ENCODE data around the gene CFAP157.

GRCh38 chr9:127703289-127703946, 3.4 kb upstream of the CFAP157 start:
- TF ChIP-seq, protein P1, sequence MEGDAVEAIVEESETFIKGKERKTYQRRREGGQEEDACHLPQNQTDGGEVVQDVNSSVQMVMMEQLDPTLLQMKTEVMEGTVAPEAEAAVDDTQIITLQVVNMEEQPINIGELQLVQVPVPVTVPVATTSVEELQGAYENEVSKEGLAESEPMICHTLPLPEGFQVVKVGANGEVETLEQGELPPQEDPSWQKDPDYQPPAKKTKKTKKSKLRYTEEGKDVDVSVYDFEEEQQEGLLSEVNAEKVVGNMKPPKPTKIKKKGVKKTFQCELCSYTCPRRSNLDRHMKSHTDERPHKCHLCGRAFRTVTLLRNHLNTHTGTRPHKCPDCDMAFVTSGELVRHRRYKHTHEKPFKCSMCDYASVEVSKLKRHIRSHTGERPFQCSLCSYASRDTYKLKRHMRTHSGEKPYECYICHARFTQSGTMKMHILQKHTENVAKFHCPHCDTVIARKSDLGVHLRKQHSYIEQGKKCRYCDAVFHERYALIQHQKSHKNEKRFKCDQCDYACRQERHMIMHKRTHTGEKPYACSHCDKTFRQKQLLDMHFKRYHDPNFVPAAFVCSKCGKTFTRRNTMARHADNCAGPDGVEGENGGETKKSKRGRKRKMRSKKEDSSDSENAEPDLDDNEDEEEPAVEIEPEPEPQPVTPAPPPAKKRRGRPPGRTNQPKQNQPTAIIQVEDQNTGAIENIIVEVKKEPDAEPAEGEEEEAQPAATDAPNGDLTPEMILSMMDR (IDR thresholded peaks at IDR 0.05; ENCODE audit: insufficient read depth, low read length, poor library complexity, severe bottlenecking) = no peak
- no peak for TF ChIP-seq EZH2phosphoT487 (conservative IDR thresholded peaks at IDR 0.05; ENCODE audit: low read length)

All from SU-DHL-6 (cell line).